DLD1 (cell line): ENCODE data around the gene OR10A4.
"Not testable (repeated sequence)": the region's sequence is repeated elsewhere in the genome, so short reads cannot be mapped to it uniquely, and the experiment has no call there.

Source experiments
- in situ Hi-C: cut with HindIII; loops from 2 replicates; pipeline ENCODE4 v1.10.0; 2017; ENCODE audit warnings: low sequenced_read_pairs

OR10A4 gene, protein sequence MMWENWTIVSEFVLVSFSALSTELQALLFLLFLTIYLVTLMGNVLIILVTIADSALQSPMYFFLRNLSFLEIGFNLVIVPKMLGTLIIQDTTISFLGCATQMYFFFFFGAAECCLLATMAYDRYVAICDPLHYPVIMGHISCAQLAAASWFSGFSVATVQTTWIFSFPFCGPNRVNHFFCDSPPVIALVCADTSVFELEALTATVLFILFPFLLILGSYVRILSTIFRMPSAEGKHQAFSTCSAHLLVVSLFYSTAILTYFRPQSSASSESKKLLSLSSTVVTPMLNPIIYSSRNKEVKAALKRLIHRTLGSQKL

DNA sequence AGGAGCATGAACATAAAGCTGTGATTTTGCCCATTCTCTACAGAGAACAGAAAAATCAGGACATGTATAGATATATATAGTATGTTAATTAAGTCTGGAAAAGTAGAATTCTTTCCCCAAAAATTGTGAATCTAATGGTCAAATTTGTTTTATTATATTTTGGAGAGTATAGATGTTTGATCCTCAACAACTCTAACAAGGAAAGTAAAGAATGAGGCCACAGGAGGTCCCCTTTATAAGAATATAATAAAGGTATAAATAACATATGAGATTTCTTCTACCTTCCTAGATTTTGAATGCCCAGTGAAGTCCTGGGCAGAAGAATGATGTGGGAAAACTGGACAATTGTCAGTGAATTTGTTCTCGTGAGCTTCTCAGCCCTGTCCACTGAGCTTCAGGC lies at the start of gene OR10A4:
TSS of gene OR10A4 (plus strand) at position 301 of the 400 bp plus-strand sequence. CDS start at position 324, 23 bp downstream.
- in situ Hi-C loops = no loop called here

DNA sequence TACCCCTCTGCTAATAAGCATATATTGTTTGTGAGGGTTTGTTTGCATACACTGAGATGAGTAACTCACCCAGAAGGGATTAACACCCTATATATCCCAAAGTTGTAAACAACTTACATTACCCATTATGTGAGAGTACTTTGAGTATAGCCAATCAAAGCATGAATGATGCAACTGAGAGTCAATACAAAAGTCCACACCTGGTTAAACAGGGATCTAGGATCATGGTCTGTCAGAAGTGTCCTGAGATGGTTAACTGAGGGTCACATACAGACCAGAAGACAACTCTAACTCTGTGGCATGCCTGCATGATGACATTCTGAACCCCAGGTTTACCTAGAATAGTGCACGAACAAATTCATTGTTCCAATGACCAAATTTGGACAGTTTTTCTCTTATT lies 48.3 kb upstream of the OR10A4 start:
- in situ Hi-C loops = no loop called here

DNA sequence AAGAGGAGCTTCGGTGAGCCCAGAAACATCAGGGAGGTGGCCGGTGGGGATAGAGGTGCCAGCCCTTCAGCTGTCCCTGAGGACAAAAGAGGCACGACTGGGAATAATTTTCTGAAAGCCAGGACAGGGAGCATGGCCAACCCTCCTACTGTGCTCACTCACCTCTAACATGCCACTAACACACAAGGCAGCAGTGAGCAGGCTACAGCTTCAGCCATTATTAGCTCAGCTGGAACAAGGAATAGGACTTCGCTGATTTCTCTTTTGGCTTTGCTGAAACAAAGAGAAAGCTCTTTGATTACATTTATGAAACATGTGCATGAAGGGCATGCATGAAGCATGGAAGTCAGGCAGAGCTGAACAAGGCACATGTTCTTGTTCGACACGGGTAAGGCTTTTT lies 43.1 kb upstream of the OR10A4 start:
- in situ Hi-C loops = loop anchor here (5.0 kb wide), 1 partner anchor 51 kb away; the partner anchor contains the start of gene OR2AG1

DNA sequence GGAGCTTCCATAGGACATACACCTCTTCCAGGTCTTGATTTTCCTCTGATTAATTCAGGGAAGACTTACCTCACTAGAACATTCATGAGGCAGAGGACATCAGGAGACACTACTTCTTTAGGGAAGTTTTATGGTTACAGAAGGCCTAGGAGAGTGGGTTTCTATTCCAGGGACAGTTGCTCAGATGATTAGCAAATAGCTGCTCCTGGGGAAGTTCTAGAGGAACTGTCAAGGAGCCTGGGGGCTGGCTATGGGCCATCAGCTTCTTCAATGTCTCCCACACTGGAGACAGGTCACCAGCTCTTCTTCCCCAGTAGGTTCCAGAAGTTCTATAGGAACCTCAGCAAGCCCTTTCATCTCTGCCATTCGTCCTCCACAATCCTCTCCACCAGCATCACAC lies 42.4 kb upstream of the OR10A4 start:
- in situ Hi-C loops = loop anchor here (5.0 kb wide), 1 partner anchor 52 kb away; the partner anchor contains the start of gene OR2AG1

DNA sequence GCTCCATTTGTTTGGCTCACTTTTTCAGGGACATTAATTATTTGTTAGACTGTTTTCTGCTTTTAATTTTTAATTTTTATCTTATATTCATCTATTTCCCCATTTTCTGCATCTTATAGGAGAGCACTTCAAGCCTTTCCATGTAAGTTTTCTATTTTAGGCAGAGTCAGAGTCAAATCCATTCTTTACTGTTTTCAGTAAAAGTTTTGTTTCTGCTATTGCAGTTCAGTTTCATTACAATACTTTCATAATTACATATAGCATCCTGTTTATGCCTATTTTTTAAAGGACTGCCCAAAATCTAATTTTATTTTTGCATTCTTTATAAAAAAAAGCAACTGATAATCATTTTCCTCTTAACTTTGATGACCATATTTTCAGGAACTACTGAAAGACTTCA lies 34.7 kb upstream of the OR10A4 start:
- in situ Hi-C loops = no loop called here

DNA sequence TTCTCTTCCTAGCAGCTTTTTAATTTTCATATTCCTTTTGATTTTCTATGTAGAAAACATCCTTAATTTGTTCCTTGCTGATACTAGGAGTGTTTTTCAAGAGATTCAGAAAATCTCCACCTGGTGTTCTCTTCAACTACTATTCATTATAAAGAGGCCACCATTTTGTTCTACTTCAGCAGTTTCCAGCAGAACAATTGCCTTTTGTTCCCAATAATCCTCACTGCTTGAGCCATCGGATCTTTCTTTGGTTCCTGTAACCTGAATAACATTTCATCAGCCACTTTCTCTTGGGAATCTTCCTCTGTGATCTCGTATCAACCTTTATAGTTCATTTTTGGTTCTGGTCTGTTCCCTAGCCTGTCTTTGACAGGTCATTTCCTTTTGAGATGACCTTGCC lies 32.8 kb upstream of the OR10A4 start:
- in situ Hi-C loops = no loop called here

DNA sequence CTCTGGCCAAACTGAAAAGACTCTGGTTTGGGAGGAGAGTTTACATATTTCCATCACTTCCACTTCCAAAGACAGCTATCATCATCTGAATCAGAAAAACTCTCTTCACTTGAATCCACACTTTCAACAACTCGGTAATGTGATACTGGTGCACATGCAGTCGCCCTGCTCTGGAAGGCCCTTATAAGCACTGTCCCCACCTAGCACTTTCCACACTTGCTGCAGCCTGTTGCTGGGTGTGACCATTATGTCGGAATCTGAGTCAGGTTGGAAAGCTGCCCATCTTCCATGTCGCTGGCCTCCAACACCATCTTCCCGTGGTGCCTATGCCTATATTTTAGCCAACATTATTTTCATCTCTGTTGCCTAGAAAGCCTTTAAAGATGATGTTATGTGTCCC lies 32.1 kb upstream of the OR10A4 start:
- in situ Hi-C loops = no loop called here

DNA sequence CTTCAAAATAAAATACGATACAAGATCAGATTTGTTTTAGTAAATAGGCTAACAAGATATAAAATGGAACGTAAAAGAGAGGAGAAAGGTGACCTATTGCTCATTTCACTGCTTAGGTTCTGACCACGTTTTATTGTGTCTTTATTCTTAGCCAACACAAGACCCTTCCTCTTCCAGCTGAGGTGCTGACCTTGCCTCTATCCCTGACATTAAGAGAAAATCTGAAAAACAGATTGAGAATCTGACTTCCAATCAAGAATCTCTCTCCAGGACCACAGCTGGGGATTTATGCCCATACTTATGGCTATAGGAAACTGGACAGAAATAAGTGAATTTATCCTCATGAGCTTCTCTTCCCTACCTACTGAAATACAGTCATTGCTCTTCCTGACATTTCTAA lies 31.0 kb upstream of the OR10A4 start, which contains the start of gene OR10A5:
TSS of gene OR10A5 (plus strand) at position 301 of the 400 bp plus-strand sequence. CDS start at position 301, 0 bp downstream.
- in situ Hi-C loops = no loop called here

DNA sequence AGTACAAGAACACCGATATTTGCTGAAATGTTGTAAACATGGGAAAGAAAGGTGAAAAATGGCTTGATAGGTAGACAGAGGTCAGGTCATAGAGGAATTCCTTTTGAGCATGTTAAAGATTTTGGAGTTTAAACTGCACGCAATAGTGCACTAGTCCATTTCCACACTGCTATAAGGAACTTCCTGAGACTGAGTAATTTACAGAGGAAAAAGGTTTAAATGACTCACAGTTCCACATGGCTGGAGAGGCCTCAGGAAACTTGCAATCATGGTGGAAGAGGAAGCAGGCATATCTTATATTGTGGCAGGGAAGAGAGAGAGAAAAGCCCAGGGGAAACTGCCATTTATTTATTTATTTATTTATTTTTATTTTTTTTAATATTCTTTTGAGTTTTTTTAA lies 25.9 kb upstream of the OR10A4 start:
- in situ Hi-C loops = no loop called here

DNA sequence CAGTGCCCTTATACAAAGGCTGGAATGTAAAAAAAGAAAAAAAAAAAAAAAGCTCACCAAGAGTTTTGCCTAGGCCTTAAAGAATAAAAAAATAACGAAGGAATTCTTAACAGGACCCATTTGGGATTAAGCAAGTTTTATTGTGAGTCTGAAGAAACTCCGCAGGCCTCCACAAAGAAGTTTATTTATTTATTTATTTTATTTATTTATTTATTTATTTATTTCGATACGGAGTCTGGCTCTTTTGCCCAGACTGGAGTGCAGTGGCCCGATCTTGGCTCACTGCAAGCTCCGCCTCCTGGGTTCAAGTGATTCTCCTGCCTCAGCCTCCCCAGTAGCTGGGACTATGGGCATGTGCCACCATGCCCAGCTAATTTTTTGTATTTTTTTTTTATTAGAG lies 21.6 kb upstream of the OR10A4 start:
- in situ Hi-C loops = not testable (repeated sequence)

DNA sequence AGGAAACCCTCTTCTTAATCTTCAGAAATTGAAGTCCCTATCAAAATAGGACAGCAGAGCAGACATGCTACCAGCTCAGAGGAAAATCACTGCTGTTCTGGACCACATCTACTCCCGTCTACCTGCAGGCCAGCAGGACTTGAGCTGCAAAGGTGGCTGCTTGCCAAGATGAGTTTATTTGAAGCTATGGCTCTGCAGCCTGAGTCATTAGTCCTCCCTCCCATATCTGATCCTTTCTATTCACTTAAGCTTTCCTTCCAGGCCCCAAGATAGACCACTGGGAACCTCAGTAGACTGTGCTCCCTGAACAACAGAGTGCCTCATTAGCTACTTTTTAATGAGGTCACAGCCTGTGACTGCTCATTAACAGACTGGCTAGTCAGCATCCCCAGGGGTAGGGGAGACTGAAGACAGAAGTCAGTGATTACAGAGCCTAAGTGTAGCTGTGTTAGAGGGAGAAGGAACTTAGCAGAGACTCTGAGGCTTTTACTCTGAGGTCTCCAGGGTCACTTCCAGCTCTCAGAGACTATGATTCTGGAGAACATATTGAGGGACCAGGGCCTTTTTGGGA lies 20.4 kb upstream of the OR10A4 start:
- in situ Hi-C loops = no loop called here

DNA sequence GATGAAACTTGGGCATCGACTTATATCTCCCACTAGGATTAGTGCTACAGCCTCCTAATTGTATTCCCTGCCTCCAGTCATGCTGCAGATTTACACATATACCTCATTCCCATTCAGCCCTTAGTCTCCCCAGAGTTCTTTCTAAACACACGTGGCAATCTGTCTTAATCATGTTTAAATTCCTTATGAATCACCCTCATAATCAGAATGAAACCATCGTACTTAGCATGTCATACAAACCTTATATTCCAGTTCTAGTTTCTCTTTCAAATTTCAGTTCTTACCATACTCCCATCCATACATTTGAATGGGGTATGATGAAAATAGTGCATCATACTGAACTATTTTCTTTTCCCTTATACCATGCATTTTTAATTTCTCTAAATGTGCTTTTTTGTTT lies 19.6 kb upstream of the OR10A4 start:
- in situ Hi-C loops = no loop called here

DNA sequence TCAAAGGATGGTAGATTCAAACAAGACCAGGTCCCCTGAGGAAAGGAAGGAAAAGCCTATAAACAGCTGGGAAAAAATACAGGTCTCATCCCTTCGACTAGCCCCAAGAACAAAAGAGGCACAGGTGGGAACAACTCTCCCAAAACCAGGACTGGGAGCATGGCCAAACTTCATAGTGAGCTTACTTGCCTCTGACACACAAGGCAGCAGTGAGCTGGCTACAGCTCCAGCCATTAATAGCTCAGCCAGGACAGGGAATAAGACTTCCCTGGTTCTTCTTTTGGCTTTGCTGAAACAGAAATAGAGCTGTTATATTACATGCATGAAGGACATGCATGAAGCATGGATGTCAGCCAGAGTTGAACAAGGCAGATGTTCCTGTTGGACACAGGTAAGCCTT lies 13.5 kb upstream of the OR10A4 start, which contains the start of gene OR10A2:
TSS of gene OR10A2 (plus strand) at position 97 of the 400 bp plus-strand sequence. CDS start 6,698 bp downstream, outside the sequence.
- in situ Hi-C loops = no loop called here

DNA sequence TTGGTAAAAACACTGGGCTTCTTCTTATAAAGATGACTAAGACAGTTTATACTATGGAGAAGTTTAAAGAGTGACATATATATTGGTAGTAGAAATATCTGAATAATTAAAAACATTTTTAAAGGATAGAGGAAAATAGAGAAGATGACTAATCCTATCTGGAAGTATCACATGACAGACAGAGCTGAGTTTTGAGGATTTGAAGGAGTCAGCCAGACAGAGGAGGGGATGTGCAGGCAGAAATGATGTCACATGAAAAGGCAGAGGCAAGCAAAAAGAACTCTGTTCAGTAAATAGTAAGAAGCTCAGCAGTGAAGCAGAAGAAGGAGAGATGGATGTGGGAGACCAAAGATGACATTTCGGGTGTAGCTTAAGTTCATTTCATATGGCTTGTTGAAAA lies 12.0 kb upstream of the OR10A4 start:
- in situ Hi-C loops = no loop called here

DNA sequence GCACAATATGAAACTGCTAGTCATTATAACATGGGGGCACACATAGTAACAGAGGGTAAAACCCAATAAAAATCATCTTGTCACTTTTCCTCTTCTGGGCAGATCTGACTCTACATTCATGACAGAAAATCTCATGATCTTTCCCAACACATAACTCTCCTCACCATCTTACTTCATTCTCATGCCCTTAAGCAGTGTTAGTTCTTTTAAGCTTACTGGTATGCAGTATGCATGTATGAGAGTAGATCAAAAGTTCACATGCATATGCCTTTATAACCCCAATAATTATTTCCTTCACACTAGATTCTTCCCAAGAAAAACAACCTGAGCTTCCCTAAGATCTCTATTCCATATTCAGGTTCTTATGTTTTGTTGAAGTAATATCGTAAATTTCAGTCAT lies 5.1 kb upstream of the OR10A4 start:
- in situ Hi-C loops = no loop called here

DNA sequence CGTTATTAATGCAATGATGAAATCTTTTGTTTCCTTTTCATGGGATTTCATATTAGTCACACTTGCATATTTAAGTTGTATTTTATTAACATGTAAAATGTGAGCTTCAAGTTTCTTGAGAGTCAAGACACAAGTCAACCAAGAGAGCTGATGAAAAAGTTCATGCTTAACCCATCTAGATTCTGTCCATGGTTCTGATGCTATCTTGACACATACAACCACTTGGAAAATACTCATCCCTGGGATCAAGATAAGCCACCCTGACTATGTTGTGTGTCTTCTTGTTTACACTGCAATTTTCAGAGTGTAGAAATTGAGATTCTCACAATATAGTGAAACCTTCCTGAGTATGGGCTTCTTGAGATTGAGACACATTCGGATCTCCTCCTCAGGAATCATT lies 664 bp upstream of the OR10A4 start:
- in situ Hi-C loops = no loop called here

DNA sequence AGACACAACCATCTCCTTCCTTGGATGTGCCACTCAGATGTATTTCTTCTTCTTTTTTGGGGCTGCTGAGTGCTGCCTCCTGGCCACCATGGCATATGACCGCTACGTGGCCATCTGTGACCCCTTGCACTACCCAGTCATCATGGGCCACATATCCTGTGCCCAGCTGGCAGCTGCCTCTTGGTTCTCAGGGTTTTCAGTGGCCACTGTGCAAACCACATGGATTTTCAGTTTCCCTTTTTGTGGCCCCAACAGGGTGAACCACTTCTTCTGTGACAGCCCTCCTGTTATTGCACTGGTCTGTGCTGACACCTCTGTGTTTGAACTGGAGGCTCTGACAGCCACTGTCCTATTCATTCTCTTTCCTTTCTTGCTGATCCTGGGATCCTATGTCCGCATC lies 489 bp downstream of the OR10A4 start:
- in situ Hi-C loops = no loop called here

DNA sequence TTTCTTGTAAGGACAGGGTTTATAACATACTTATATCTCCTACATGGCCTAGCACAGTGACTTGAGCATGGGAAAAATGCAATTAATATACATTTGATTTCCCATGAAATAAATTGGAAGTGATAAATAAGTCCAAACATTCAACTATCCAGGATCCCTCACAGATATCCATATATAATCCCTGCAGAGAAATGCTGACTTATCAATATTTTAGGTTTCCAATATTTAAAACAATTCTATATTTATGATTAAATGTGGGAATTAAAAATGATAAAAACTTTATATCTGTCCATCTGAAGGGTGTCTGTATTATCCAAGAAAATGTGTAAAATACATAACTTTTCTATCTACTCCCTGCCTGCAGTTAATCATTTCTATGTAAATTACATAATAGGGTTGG lies 6.3 kb downstream of the OR10A4 start:
- in situ Hi-C loops = no loop called here

DNA sequence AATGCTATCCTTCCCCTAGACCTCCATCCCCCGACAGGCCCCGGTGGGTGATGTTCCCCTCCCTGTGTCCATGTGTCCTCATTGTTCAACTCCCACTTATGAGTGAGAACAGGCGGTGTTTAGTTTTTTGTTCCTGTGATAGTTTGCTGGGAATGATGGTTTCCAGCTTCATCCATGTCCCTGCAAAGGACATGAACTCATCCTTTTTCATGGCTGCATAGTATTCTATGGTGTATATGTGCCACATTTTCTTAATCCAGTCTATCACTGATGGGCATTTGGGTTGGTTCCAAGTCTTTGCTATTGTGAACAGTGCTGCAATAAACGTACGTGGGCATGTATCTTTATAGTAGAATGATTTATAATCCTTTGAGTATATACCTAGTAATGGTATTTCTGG lies 11.3 kb downstream of the OR10A4 start:
- in situ Hi-C loops = not testable (repeated sequence)

DNA sequence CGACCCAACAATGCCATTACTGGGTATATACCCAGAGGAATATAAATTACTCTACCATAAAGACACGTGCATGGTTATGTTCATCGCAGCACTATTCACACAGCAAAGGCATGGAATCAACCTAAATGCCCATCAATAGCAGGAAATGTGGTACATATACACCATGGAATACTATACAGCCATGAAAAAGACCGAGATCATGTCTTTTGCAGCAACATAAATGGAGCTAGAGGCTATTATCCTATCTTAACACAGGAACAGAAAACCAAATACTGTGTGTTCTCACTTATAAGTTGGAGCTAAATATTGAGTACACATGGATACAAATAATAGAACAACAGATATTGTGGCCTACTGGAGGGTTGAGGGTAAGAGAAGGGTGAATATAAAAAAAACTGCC lies 12.4 kb downstream of the OR10A4 start:
- in situ Hi-C loops = no loop called here

DNA sequence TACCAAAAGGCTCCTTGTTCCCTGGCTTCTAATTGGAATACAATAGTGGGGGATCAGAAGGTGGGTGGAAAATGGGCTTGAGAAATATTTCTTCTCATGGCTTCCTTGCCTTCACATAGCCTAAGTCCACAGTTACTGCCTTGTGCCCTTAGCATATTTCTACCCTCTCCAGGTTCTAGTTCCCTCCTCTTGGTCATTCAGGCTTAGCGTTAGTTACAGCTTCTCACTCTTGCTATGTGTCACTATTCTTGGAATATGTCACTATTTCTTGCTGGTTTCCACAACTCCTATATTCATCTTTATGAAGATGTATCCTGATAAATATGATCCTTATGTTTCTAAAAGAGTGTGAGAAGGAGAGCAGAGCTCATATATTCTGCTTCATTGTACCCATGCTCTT lies 13.4 kb downstream of the OR10A4 start:
- in situ Hi-C loops = no loop called here

DNA sequence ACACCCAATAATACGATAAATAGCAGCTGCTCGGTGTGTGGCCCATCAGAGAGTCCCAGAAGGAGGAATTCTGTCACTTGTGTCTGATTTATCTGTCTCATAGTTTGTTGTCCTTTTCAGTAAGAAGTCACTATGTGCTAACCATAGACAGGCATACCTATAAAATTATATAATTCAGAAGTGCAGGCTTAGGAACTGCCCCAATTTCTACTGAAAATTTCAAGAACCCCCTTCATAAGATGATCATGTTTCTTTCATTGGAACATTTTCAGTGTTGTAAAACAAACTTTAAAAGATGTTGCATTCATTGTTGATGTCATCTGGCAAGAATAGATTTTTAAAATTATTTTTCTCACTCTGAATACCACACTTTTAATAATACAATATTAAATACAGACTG lies 16.0 kb downstream of the OR10A4 start, which contains the start of gene OR2D2:
TSS of gene OR2D2 (minus strand) at position 101 of the 400 bp plus-strand sequence. CDS start at position 101, 0 bp downstream.
- in situ Hi-C loops = no loop called here
